ENCODE measurements around the gene GRAP2. TPM values are rescaled to one million over a fixed set of nuclear protein-coding genes. Genes with fewer than 3 reads are reported as not detected.

Gene GRAP2
- total and polyA plus RNA-seq, 2 of the 13 experiments (the other 11 are each of a cell fraction or from before 2014, with no cell fraction given) = 0.15 TPM; not detected in 1

GRCh38 chr22:39943953-39944872 lies 43.3 kb downstream of the GRAP2 start (continued):
- TF ChIP-seq HOXA7 (CRISPR knock-in tag; IDR thresholded peaks at IDR 0.05) (no peak), SNRNP70 (IDR thresholded peaks at IDR 0.05; ENCODE audit: low read depth, low read length) (no peak), ZNF18 (CRISPR knock-in tag; IDR thresholded peaks at IDR 0.05; ENCODE audit: insufficient replicate concordance) (no peak)

GRCh38 chr22:39946126-39946502 lies 45.2 kb downstream of the GRAP2 start:
- Histone ChIP-seq H3K4me1 (ENCODE audit: insufficient read depth, low read length) (peaks cover 28% of the 10 kb centered on the region), H3K27ac (ENCODE audit: extremely low read length, insufficient read depth, low read length) (no peak overlapping the region), H3K4me2 (ENCODE audit: low read depth, low read length) (no peak overlapping the region), H3K9me3 (ENCODE audit: low read length) (no peaks in the 10 kb centered on the region), H3K27me3 (ENCODE audit: control insufficient read depth in 1 of 2, insufficient read depth in 2 of 2, low read length in 2 of 2) (peaks cover 0 to 10% of the 10 kb centered on the region in 2 experiments; a peak in 2 of 5 replicates), H3K9ac (ENCODE audit: insufficient read depth, low read depth, low read length) (no peak overlapping the region), H4K20me1 (ENCODE audit: insufficient read depth, low read length) (no peaks in the 10 kb centered on the region), H3K79me2 (ENCODE audit: insufficient read depth, low read length) (no peaks in the 10 kb centered on the region), H3K4me3 (replicated peaks in 1 of 3; ENCODE audit: insufficient read depth in 1 of 3, low read depth in 2 of 3, low read length in 3 of 3) (no peak overlapping the region), H2AFZ (ENCODE audit: low read length) (no peak overlapping the region), H3K36me3 (replicated peaks in 1 of 2; ENCODE audit: control insufficient read depth in 1 of 2, insufficient read depth in 2 of 2, low read length in 2 of 2) (no peaks in the 10 kb centered on the region)
- intact Hi-C loops (cut with micrococcal nuclease; ENCODE audit: unreplicated experiment) (no loop called here), in situ Hi-C loops (cut with HindIII; ENCODE audit: extremely low pct_ligation_motif_present, low pct_unique_long_range_greater_than_20kb) (no loop called here)
- ChIA-PET POLR2A (no interaction called here), CTCF (ENCODE audit: low intra/inter-chr PET ratio, low total read pairs) (no interaction called here)
- DNase-seq (ENCODE audit: low spot score) (no peak), FAIRE-seq (no peak), ATAC-seq (no peak)
- TF ChIP-seq, protein P1, sequence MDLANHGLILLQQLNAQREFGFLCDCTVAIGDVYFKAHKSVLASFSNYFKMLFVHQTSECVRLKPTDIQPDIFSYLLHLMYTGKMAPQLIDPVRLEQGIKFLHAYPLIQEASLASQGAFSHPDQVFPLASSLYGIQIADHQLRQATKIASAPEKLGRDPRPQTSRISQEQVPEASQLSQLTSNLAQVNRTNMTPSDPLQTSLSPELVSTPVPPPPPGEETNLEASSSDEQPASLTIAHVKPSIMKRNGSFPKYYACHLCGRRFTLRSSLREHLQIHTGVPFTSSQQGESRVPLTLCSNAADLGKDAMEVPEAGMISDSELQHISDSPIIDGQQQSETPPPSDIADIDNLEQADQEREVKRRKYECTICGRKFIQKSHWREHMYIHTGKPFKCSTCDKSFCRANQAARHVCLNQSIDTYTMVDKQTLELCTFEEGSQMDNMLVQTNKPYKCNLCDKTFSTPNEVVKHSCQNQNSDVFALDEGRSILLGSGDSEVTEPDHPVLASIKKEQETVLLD (CRISPR knock-in tag; IDR thresholded peaks at IDR 0.05; ENCODE audit: low read depth) = no peak
- TF ChIP-seq STAT5B (CRISPR knock-in tag; IDR thresholded peaks at IDR 0.05) (no peak), U2AF2 (IDR thresholded peaks at IDR 0.05; ENCODE audit: low read depth, low read length) (no peak), CEBPB (IDR thresholded peaks at IDR 0.05; ENCODE audit: borderline replicate concordance, low read depth, low read length) (no peak), THRA (CRISPR knock-in tag; IDR thresholded peaks at IDR 0.05; ENCODE audit: borderline replicate concordance) (no peak)
- WGBS (ENCODE audit: low lambda C conversion rate) = 71% methylated on average over 4 of the region's 4 CpGs
- no TSS peak for BruUV-seq (replicated peaks)

All from HepG2 (cell line).